Fibroblast of mammary gland (primary cell): ENCODE data around the gene WFIKKN1.
A peak's percentile ranks its signal among the peaks of the same experiment; 100 is the strongest.
"Not testable (repeated sequence)": the region's sequence is repeated elsewhere in the genome, so short reads cannot be mapped to it uniquely, and the experiment has no call there.

Experiments used
- DNase-seq: peaks from one replicate; pipeline ENCODE4 v3.0.0-alpha.2; 2010; ENCODE audit warnings: low read depth
- H3K4me3 ChIP-seq: 2 replicates; pipeline ENCODE4 v1.5.1; 2011; ENCODE audit warnings: low read depth, mild to moderate bottlenecking, low read length, moderate library complexity; ENCODE audit not compliant: control insufficient read depth
- CTCF ChIP-seq: conservative IDR thresholded peaks from 2 replicates; pipeline ENCODE4 v1.5.1; 2011; ENCODE audit warnings: low read depth, low read length, inconsistent platforms; ENCODE audit not compliant: control insufficient read depth, insufficient read depth

The WFIKKN1 gene

DNA sequence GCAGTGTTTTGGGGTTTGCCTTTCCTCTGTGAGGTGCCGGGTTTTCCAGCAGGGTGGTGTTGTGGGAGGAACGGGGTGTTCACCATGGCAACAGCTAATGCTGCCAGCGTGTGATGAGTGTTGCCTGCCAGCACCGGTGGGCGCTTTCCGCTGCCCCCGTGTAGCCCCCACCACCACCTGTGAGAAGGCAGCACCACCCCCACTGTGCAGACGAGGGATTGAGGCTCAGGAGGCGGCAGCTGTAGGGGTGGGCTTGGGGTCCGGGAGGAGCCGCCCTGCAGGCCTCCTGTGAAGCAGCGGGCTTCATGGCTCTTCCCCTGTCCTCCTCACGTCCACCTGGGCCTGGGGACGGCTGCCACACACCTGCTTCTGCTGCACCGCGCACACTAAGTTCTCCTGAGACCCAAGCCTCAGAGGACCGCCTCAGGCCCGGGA, 35.7 kb upstream of the WFIKKN1 start:
- DNase-seq, result no peak
- no peak for TF ChIP-seq CTCF
- no peak overlapping the region for H3K4me3 ChIP-seq

GRCh38 chr16:595942-596735, 34.6 kb upstream of the WFIKKN1 start:
- no peak for TF ChIP-seq CTCF
- no peak for DNase-seq
- no peak overlapping the region for H3K4me3 ChIP-seq

DNA sequence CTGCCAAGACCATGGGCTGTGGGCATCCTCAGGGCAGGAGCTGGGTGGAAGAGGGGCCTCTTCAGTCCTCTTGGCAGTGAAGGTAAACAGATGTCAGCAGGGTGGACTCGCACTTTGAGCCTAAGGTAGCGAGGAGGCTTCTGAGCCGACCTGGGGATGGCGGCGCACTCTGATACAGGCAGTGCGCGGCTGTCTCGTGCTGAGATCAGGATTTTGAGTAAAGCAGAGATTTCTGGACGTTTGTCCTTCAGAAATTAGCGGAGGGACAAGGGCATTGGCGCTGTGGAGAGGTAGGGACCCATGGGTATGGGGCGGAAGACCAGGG, 34.1 kb upstream of the WFIKKN1 start:
- DNase-seq, result no peak
- no peak for TF ChIP-seq CTCF
- H3K4me3 ChIP-seq, result no peak overlapping the region

DNA sequence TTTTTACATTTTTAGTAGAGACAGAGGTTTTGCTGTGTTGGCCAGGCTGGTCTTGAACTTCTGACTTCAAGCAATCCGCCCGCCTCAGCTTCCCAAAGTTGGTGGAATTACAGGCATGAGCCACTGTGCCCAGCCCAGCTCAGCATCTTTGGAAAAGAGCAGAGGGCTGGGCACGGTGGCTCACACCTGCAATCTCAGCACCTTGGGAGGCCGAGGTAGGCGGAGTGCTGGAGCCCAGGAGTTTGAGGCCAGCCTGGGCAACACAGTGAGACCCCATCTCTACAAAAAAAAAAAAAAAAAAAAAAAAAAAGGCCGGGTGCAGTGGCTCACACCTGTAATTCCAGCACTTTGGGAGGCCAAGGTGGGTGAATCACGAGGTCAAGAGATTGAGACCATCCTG, 33.1 kb upstream of the WFIKKN1 start:
- not testable (repeated sequence) for H3K4me3 ChIP-seq, DNase-seq

- TF ChIP-seq CTCF, result no peak
- DNase-seq, result no peak
- H3K4me3 ChIP-seq, result no peak overlapping the region
Measured at GRCh38 chr16:598823-599739, 31.7 kb upstream of the WFIKKN1 start.

DNA sequence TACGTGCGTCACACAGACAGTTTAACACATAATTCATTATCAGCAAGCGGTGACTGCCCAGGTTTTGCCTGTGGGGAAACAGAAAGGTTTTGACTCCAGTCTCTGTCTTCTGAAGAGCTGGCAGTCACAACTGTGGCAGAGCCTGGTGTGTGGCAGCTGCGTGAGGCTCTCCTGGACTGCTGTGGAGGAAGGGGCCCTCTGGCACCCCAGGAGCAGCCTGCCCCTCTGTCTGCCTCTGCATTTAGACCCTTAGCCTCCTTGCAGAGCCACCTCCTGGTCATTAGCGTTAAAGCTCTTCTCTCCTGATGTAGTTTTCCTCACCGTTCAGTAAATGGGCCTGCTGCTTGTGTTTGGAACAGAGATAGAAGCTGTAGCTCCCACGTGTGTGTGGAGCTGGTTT, 30.0 kb upstream of the WFIKKN1 start:
- peak; percentile 16 for TF ChIP-seq CTCF
- no peak for DNase-seq
- no peak overlapping the region for H3K4me3 ChIP-seq

GRCh38 chr16:603933-604332, 26.9 kb upstream of the WFIKKN1 start:
- TF ChIP-seq CTCF, result no peak
- DNase-seq, result no peak
- H3K4me3 ChIP-seq, result no peak overlapping the region
